Ovary (tissue), 3 donors: ENCODE results near the gene HEPACAM2.

Source experiments
- EP300 ChIP-seq: sonication (generic); formaldehyde crosslinking; IDR thresholded peaks from one replicate; pipeline ENCODE4 v1.6.1; 2017; ENCODE audit warnings: antibody characterized with exemption
- POLR2A ChIP-seq: fragments of 450-650 bp; IDR thresholded peaks from one replicate; pipeline ENCODE4 v1.6.1; 2017; ENCODE audit warnings: antibody characterized with exemption, mild to moderate bottlenecking, moderate library complexity
- TF ChIP-seq, protein P1 (sequence below), 3 donors: fragments of 450-650 bp in 2 of 3; fragments of 200-600 bp in 1 of 3; IDR thresholded peaks; one replicate each; pipeline versions ENCODE4 v1.5.1 to v1.8.0; 2016 to 2022; ENCODE audit warnings: antibody characterized with exemption in 3 of 3, mild to moderate bottlenecking in 1 of 3
- donor health status: DM: no; HTN: no; CAD: no.

DNA sequence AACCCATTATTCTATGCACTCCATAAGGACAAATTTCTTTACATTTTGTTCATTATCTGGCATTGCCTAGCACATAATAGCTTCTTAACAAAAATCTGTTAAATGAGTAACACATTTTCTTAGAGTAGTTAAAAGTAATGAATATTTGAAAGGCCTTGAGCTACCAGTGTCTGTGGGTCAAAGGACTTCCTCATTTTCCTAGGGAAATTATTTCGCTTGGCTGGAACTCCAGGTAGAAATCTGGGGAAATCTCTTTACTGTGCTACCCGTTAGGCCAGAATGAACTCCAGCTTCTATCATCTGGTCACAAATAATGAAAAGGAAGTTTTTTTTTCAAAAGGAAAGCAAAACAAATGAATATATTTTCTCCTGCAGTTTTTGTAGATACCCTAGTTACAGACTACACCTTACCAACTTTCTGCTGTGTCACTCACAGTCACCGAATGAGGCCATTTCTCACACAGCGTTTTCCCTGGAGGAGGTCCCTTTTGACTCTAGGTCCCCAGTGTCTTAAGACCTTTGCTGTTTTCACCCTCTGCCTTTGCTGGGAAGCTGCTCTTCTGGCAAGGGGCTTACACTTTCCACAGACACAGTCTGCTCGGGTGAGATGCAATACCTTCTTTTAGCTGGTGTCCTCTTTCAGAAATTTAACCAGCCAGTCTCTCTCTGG is 79.7 kb downstream of the HEPACAM2 start:
- TF ChIP-seq POLR2A (no peak), EP300 (no peak)
- TF ChIP-seq, protein P1, sequence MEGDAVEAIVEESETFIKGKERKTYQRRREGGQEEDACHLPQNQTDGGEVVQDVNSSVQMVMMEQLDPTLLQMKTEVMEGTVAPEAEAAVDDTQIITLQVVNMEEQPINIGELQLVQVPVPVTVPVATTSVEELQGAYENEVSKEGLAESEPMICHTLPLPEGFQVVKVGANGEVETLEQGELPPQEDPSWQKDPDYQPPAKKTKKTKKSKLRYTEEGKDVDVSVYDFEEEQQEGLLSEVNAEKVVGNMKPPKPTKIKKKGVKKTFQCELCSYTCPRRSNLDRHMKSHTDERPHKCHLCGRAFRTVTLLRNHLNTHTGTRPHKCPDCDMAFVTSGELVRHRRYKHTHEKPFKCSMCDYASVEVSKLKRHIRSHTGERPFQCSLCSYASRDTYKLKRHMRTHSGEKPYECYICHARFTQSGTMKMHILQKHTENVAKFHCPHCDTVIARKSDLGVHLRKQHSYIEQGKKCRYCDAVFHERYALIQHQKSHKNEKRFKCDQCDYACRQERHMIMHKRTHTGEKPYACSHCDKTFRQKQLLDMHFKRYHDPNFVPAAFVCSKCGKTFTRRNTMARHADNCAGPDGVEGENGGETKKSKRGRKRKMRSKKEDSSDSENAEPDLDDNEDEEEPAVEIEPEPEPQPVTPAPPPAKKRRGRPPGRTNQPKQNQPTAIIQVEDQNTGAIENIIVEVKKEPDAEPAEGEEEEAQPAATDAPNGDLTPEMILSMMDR (IDR thresholded peaks at IDR 0.05): no peak
